HG03521 (cell line): Measurements from ENCODE around the gene FAM20B.

Source experiments
- ATAC-seq: cut with Tn5 transposase; IDR thresholded peaks from one replicate; pipeline ENCODE4 v1.9.1; 2021; ENCODE audit warnings: mild to moderate bottlenecking, moderate library complexity; ENCODE audit not compliant: unreplicated experiment

FAM20B gene

GRCh38 chr1:179047636-179047997, 21.9 kb downstream of the FAM20B start:
- ATAC-seq, result no peak

- ATAC-seq, result no peak
Observed at GRCh38 chr1:179048339-179049124, 22.8 kb downstream of the FAM20B start.

- no peak for ATAC-seq
Observed at GRCh38 chr1:179052776-179053175, 27.1 kb downstream of the FAM20B start.

GRCh38 chr1:179053486-179053885, 27.8 kb downstream of the FAM20B start:
- ATAC-seq, result no peak

GRCh38 chr1:179055937-179056336, 30.2 kb downstream of the FAM20B start:
- ATAC-seq, result no peak

- no peak for ATAC-seq
Observed at GRCh38 chr1:179058487-179059483, 33.1 kb downstream of the FAM20B start.

- ATAC-seq, result no peak
Observed at GRCh38 chr1:179061360-179062282, 35.9 kb downstream of the FAM20B start.

- ATAC-seq, result no peak
Observed at GRCh38 chr1:179066471-179066870, 40.8 kb downstream of the FAM20B start.

- no peak for ATAC-seq
Observed at GRCh38 chr1:179077396-179077795, 51.7 kb downstream of the FAM20B start.

- ATAC-seq, result no peak
Observed at GRCh38 chr1:179079113-179079761, 53.5 kb downstream of the FAM20B start.

- no peak for ATAC-seq
Observed at GRCh38 chr1:179080866-179081686, 55.4 kb downstream of the FAM20B start.

GRCh38 chr1:179081687-179082332, 56.1 kb downstream of the FAM20B start, which contains the start of gene TOR3A:
Gene TOR3A, plus strand, starts transcription at chr1:179082070. Its CDS starts 59 bp downstream, at chr1:179082129.
- ATAC-seq, result peak; percentile 84

GRCh38 chr1:179082333-179082998, 56.8 kb downstream of the FAM20B start:
- peak; percentile 17 for ATAC-seq

GRCh38 chr1:179082999-179083335, 57.3 kb downstream of the FAM20B start:
- no peak for ATAC-seq

- no peak for ATAC-seq
Observed at GRCh38 chr1:179083533-179083932, 57.8 kb downstream of the FAM20B start.

GRCh38 chr1:179087665-179088064, 62.0 kb downstream of the FAM20B start:
- ATAC-seq, result no peak

- no peak for ATAC-seq
Observed at GRCh38 chr1:179089827-179090482, 64.3 kb downstream of the FAM20B start.

- ATAC-seq, result no peak
Observed at GRCh38 chr1:179090522-179090921, 64.8 kb downstream of the FAM20B start.
